Measurements from ENCODE around the gene SH3PXD2A.
A peak's percentile ranks its signal among the peaks of the same experiment; 100 is the strongest.
"Not testable (repeated sequence)": the region's sequence is repeated elsewhere in the genome, so short reads cannot be mapped to it uniquely, and the experiment has no call there.

Gene SH3PXD2A

DNA sequence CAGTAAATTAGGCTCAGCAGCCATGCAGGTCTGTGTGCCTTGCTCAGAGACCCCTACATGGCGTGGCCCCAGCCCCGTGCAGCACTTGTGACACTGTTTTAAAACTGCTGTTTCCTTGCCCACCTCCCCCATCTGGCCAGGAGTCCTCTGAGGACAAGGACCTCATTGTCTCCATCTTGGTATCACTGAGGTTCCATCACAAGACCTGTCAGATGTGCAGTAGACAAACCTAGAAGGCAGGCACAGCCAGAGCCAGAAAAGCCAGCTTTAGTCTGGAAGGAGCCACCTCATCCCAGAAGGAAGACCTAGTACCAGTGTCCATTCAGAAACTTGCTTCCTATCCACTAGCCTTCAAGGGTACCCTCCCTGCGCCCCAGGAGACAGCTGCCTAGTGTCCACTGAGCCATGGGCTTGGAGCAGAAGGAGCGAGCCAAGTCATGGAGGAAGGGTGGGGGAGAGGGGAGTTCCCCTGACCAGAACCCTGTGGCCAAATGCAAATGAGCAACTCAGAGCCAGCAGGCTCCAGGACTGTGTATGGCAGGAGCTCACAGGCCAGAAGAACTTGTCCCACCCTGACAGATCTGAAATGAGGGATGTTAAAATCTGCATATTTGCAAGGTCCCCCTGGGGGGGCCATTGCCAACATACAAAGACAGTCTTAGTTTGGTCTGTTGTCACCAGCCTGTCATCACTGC is 176.1 kb downstream of the SH3PXD2A start:
- DNase-seq: no peak

DNA sequence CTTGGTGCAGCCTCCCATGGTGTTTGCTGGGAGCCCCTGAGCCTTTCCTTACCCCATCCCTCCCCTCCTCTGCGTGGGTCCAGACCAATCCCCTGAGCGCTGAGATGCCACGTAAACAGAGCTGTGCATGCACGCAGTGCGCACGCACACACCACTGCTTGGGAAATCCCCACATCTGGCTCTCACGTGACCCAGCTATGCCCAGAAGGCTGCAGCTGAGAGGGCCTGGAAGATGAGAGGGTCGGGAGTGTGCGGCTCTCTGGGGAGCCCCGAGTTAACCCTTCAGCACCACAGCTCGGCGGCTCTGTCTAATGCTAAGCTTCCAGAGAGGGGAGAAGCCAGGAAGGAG is 177.2 kb downstream of the SH3PXD2A start:
- peak; percentile 27 for DNase-seq

DNA sequence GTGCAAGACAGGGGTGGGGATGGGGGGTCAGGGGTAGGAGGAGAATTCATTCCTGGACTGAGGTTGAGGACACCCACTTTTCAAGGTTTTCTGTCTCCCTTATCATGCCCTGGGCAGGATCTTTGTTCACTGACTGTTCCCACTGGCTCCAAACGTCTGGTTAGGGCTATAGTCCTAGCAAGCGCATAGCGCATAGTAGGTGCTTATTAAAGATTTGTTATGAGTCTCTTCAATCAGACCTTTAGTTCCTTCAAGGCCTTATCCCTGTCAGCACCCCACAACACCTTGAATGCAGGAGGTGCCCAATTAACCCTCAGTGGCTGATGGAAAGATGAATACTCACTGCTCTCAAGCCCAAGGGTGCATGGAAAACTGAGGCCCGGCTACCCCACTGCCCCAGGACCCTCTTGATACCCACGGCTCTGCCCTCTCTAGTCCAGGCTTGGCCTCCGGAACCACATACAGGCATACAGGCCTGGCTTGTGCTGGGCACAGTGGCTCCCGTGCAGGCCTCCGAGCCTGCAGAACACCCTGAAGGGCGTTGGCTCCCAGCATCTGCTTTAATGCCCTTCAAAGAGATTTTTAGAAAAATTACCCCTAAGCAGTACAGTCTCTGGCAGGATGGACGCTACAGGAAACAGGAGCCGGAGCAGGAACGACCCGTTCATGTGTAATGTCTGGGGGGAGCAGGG is 177.7 kb downstream of the SH3PXD2A start:
- no peak for DNase-seq

DNA sequence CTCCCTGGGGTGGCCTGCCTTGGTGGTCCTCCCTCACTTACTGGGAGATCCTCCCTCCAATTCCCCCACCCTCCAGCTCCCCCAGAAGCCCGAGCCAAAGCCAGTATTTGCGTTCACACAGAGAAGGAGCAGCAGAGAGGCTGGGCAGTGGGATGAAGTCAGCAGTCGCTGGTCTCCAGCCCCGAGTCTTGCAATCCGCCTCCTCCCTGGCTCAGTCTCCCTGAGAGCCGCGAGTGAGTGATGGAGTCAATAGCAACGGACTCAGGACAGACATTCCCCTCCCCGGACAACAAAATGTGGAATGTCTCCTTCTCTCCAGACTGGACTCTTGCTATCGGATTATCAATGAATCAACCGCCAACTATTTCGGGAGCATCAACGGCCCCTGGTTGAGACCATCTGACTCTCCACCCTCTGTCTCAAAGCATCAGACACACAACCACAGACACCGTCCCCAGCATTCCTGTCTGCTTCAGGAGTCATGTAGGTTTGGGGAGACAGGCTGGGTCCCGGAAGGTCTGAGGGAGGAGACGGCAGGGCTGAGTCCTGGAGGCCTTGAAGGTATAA is 178.4 kb downstream of the SH3PXD2A start:
- DNase-seq: no peak

DNA sequence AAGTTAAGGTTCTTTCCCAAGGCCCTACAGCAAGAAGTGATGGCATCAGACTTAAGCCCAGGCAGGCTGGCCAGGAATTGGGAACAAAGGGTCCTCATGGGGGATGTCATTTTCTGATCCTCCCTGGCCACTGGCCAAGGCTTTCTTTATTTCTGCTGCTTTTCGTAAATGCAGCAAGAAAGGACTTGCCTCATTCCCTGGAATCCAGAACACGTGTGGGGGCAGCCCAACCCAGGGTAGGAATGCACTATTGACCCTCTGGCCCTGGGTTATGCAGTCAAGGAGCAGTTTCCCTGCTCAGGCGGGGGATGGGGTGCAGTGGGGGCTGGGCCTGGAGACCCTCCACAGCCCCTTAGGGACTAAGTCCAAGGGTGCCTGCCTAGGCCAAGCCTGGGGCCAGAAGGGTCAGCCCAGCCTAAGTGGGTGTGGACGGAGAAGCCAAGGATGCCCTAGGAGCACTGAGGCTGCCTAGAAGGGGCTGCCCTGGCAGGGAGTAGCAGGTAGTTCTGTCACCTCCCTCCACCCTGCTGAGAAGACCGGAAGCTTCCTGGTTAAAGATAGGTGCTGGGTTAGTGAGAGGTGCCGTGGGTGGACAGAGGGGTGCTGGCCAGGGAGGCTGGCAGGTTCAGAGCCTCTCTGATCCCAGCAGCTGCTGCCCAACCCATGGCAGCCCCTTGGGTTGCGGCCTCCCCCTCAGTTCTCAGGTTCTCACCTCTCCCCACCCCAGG is 179.2 kb downstream of the SH3PXD2A start:
- DNase-seq: no peak

DNA sequence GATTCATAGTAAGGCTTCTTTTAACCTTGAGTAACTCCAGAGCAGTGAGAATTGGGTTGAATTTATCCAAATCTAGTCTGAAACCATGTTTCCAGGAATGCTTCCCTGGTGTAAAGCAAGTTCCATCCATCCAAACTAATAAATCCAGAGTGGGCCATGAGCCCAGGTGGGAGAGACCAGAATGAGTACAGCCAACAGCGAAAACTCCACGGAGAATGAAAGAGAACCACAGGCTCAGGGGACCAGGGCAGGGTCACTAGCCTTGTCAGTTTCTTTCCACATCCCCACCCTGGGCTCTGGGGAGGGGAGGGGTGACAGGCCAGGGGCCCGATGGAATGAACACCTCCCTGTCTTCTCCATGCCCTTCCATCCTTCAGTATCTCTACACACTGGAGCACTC is 181.8 kb downstream of the SH3PXD2A start:
- no peak for DNase-seq

DNA sequence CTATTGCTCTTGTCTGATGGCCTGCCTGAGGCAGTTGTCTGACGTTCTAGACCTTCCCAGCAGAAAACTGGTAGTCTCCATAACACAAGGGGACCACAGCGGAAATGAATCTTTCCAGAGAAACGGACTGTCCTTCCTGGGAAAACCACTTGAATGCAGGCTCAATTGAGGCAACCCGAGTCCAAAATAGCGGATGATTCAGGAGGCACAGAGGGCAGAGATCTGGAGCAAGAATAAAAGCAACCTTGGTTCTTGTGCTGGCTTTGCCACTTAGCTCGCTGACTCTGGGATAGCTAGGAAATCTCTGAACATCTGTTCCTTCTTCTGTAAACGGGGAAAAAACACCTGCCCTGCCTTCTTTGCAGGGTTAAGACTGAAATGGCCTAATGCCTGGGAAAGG is 183.0 kb downstream of the SH3PXD2A start:
- DNase-seq: no peak

DNA sequence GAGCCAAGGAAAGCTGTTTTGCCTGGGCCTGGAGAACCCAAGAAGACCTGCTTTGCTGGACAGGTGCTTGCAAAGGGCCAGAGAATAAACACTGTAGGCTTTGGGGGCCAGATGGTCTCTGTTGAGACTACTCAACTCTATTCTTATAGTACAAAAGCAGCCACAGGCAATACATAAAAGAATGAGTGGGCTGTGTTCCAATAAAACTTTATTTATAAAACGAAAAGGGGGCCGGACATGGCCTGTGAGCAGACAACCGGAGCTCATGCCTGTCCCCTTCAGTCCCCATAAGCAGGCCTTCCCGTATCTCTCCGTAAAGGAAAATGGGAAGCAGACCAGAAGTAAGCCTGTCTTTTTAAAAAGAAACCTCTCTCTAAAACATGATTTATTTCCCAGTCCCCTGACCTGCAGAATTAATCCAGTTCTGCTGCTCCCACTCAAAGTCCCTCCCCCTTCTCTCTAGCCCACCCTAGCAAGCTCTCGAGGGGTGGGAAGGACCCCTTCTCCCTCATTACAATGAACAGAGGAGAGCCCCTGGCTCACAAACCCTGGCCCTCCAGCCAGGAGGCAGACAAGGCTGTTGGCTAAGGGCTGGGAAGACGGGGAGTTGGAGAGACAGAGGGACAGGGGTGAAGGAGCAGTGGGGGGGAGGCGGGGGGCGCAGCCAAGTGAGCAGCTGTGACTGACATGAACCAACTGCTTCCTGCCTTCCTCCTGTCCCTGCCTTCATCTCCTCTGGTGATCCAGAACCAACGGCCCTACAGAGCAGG is 184.1 kb downstream of the SH3PXD2A start:
- no peak for DNase-seq

DNA sequence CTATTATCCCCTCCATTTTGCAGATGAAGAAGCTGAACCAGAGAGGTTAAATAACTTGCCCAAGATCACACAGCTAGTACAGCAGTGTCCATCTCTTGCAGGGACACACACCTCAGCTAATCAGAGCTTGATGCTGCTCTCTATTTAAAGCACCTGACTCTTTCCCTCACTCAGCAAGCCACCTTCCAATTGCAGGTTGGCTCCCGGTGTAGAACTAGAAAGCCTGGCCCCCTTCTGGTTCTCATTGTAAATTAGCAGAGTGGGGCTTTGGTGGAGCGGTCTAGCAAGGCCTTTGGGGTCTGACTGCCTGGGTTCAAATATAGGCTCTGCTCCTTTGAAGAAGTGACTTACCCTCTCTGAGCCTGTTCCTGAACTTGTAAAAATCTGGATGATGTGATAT is 185.4 kb downstream of the SH3PXD2A start:
- no peak for DNase-seq

DNA sequence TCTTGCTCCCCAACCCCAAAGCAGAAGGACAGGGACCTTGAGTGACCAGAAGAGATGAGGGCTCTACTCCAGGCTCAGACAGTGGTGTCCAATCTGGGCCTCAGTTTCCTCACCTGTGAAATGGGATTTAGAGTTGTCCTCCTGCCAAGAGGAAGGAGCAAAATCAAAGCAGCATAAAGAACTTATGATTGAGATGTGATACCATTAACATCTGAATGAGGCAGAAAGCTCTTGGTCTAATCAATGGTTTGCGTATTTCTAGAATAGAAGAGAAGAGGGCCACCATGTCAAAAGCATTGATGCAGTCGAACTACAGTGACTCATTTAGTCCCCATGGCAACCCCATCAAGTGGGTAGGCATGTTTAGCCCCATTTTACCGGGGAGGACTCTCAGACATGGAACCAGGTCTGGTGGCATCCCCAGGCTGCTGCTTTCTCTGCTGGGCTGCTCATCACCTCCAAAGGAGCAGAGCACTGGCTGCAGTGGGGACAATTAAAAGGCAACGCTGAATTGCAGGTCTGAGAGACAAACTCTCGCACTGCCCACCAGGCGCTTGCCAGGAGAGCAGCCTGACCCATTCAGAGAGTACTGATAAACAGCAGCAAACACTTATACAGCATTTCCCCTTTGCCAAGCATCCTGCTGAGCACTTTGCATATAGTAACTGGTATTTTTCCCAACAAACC is 186.0 kb downstream of the SH3PXD2A start:
- DNase-seq: no peak

DNA sequence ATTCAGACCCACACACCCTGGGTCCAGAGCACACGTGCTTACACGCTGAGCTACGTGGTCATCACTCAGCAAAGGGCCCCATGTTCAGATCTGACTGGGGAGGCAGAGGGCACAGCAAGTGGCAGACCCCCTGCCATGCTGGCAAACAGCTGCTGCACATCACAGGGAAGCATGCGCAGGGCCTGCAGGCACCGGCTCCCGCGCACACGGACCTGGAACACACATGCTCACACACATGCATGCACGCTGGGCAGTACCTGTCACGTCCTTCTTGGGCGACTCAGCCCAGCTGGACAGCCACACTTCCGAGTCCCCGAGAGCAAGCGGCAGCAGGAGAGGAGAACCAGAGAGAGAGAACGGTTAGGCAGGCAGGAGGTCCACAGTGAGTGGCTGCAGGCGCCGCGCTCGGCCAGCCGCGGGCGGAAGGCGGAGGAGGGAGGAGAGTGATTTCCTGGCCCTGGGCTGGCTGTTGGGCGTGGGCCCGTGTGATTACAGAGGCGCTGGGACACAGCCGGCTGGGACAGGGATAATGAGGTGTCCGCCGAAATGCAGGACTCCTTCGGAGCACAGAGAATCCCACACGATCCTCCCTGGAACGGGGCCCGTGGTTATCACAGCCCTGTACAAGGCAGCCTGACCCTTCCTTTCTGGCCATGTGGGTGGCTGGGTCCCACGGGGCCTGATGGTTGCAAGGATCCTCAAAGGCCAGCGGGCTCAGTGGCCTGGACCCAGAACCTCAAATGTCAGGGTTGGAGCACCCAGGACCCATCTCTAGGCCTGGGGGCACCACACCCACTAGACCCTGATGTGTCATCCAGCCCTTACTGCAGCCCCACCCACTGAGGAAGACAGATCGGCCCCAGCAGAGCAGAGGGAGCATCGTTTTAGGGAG is 186.8 kb downstream of the SH3PXD2A start:
- no peak for DNase-seq

DNA sequence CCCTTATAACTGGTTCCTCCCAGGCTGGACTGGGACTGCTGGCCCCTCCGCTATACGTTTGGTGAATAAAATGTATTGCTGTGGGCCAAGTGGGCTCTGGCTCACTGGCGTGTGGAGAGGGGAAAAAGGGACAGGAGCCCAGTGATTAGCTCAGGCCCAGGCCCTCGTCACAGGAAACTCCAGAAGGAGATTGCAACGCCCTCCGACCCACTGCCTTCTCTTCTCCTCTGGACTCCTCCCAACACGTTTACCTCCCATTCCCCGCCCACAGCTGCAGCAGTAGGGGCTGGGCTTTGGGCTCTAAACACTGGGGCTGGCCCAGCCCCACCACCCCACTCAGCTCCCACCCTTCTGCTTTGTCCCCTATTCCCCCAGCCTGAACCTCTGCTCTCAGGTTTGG is 188.0 kb downstream of the SH3PXD2A start:
- no peak for DNase-seq

DNA sequence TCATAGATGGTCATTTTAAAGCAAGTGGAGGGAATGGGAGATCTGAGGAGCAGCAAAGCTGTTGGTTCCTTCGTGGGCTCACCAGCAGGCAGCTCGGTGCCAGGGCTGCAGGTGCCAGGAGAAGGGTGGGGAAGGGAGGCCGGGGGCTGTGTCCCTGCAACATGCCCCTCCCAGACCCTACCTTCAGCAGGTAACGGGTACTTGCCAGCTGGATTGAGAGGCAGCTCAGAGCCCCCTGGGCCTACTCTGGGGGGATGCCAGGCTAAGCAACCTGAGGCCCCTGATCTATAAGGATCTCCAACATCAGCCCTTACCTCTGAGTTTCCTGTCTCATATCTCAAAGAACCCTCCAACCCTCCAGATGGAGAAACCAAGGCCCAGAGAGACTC is 188.6 kb downstream of the SH3PXD2A start:
- no peak for DNase-seq

DNA sequence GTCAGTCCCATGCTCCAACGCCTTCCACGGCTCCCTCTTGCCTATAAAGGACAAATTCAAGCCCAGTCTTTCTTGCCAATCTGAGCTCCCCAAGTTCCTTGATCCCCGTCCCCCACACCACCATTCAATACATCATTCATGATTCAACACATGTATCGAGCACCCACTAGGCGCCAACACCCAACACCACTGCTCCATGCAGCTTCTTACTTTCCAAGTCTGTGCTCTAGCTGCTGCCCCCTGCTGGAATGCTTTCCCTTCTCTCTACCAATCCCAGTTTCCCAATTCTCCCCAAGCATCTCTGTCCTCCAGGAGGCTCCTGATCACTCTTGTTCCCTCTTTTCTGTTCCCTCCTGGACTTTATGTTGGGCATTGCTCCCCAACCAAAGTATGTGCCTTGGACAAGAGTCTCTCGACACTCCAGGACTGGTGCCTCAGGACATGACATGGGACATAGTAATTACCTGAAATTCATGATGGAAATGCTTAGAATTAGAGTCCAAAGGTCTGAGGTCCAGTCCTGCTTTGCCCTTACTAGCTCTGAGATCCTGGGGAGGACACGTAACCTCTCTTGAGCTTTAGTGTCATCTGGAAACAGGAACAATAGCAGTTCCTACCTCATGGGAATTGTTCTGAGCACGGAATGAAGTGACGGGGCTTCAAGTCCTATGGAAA is 189.2 kb downstream of the SH3PXD2A start:
- DNase-seq: no peak

DNA sequence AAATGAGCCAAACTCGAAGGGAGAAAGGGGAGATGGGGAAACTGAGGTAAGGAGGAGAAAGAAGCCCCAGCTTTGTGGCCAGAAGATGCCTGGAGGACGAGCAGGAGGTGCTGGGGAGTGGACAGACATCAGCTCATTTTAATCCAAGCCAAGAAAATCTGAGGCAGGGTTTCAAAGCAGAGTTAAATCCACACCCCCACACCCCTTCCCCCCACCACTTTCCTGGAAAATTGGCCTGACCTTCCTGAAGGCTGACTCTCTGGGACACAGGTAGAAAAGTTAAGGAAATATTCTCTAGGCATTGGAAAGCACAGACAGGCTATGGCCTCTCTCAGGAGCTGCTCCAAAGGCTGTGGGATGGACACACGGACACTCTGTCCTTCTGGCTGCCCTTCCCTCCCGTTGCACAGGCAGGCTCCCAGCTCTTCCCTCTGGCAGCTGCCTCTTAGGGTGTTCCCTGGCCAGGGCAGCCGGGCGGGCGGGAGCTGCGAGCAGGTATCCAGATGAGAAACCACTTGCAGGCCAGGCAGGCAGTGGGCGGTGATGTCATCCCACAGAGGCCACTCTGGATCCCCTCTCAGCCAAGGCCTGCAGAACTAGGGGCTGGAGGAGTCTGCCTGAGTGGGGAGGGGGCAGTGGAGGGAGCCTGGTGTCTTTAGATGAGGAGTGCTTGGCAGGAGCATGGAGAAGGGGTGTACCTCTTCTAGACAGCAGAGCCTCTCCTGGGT is 190.1 kb downstream of the SH3PXD2A start:
- DNase-seq: no peak

DNA sequence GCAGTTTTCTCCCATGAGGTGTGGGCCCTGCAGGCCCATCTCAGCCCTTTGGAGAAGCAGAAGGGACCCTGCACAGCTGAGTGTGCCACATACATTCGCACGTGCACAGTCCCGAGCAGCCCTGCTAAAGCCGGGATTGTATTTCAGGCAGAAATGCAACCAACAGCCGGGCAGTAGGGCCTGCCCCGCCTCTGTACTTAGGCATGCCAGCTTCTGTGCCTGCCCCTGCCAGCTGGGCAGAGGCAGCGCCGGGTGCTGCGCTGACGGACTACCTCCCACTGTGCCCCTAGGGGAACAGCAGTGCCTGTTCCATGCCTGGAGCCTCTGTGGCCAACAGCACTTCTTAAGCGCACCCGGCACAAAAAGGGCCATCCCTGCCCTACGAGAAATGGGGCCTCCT is 191.6 kb downstream of the SH3PXD2A start:
- DNase-seq: no peak

DNA sequence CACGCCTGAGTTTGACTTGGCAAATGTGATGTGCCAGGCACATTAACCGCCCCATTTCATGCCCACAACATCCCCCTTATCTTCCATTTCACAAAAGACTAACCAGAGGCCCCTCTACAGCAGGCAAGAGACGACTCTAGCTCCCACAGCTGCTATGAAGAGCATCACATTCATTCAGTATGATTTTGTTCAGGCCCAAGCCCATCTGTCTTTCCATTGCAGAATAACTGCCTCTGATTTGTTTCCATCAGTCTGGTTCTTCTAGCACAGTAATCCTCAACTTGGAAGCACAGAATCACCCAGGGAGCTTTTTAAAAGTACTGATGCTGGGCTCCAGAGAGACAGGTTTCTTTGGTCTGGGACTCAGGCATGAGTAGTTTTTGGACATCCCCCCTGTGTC is 192.1 kb downstream of the SH3PXD2A start:
- no peak for DNase-seq

DNA sequence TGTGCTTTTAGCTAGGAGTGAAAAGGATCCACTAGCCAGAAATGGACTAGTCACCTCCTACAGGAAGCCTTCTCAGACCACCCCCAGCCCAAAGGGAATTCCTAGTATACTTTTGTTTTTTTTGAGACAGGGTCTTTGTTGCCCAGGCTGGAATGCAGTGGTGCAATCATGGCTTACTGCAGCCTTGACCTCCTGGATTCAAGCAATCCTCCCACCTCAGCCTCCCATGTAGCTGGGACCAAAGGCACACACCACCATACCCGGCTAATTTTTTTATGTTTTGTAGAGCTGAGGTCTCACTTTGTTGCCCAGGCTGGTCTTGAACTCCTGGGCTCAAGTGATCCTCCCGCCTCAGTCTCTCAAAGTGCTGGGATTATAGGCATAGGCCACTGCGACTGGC is 192.7 kb downstream of the SH3PXD2A start:
- not testable (repeated sequence) for DNase-seq

DNA sequence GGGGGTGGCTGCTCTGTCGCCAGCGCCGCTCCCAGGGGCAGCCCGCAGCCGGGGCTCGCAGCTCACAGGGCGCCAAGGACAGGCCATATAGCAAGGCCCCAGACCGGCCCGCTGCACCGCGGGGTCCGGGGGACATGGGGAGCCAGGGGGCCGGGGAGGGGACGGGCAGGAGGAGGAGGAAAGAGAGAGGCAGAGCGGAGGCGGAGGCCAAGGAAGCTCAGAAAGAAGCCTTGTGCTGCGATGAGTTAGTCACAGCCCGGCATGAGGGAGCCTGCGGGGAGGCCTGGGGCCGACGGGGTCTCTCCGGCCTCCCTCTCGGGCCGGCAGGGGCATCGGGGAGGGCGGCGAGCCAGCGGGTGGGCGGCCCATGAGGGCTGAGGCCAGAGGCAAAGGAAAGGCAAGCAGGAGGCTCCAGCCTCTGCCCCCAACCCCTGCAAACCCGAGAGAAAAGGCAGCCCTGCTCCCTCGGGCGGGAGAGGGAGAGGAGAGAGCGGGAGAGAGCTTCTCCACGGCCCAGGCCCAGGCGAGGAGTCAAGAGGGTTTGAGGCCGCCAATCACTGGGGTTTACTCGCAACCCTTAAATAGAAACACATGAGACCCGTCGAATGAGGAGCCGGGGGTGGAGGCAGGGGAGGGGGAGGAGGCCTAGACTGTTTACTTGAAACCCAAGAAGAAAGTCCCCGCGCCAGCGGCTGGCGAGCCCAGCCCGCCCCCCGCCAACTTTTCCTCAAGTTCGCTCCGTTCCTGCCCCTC is 194.0 kb downstream of the SH3PXD2A start:
- no peak for DNase-seq

Measured in MV-4-11 (cell line).